GM18520 (cell line): ENCODE measurements around the gene OR52E4.

Experiments used
- ATAC-seq: cut with Tn5 transposase; IDR thresholded peaks from one replicate; pipeline ENCODE4 v1.9.1; 2021; ENCODE audit not compliant: unreplicated experiment

The OR52E4 gene

DNA sequence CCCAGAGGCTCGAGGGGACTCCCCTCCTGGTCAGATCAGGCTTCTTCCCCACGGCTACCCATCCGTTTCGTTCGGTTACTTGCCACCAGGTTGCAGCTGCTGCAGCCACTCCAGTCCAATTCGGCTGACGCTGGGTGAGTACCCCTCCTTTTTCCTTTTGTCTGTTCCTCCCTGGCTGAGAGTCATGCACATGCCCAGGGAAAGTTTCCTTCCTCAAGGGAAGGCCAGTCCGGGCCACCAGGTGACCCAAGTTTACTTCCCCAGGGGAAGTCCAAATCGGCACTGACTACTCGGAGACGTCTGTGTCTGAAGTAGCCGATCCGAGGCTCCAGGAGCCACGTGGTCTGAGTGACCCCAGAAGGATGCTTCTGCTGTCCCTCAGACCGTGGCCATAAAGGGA lies 48.4 kb downstream of the OR52E4 start:
- ATAC-seq, result no peak

DNA sequence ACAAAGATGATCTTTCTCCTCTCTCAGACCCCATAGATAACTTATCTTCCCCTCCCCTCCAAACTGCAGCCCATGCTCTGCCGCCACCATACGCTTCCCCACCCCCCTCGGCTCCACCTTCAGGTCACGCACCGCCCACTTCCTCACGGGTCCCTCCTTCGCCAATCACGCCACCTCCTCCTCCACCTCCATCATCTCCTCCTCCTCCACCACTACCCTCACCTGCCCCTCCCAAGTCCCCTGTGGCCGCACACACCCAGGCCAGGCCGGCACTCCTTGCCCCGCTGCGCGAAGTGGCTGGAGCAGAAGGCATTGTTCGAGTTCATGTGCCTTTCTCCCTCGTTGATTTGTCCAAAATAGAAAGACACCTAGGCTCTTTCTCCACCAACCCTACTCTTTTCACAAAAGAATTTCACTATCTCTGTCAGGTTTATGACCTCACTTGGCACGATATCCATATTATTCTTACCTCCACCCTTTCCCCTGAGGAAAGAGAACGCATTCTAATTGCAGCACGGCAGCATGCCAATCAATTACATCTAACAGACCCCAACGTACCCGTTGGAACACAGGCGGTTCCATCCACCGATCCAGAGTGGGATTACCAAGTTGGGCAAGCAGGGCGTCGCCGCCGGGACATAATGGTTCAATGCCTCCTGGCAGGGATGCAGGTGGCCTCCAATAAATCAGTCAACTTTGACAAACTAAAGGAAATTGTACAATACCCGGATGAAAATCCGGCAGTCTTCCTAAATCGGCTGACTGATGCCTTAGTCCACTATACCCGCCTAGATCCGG lies 49.3 kb downstream of the OR52E4 start:
- ATAC-seq, result no peak

DNA sequence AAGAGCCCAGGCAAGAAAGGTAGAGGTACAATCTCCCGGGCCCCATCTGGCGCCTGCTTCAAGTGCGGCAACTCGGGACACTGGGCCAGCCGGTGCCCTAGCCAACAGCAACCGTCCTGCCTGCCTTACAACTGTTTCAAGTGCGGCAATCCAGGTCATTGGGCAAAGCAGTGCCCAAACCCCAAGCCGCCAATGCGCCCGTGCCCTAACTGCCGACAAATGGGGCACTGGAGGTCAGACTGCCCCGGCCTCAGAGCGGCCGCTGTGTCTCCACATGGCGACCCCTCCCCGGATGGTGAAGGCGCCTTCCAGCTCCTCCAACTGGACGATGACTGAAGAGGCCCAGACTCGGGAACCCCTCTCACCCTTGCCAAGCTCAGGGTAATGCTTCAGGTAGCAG lies 50.2 kb downstream of the OR52E4 start:
- ATAC-seq, result no peak

DNA sequence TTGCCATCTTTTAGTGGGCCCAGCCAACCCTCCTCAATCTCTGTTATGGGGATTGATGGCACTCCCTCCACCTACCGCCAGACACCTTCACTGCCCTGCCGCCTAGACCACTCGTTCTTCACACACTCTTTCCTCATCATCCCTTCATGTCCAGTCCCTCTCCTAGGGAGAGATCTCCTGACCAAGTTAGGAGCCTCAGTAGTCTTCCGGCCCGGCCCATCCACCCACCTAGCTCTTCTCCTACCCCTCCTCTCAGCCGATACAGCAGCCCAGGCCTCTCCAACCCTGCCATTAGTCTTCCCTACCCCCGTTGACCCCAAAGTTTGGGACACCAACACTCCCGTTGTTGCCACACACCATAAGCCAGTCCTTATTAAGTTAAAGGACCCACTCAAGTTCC lies 50.6 kb downstream of the OR52E4 start:
- ATAC-seq, result no peak

DNA sequence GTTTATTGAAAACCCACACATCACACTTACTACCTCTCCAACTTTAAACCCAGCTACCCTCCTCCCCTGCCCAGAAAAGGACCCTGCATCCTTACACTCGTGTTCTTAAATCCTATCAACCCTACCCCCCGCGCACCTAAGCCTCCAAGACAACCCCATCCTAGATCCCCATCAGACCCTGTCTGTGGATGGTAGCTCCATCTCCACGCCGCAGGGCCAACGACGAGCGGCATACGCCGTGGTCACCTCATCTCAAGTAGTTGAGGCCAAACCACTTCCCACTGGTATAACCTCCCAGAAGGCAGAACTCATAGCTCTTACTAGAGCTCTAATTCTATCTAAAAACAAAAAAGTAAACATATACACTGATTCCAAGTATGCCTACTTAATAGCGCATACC lies 52.2 kb downstream of the OR52E4 start:
- no peak for ATAC-seq

DNA sequence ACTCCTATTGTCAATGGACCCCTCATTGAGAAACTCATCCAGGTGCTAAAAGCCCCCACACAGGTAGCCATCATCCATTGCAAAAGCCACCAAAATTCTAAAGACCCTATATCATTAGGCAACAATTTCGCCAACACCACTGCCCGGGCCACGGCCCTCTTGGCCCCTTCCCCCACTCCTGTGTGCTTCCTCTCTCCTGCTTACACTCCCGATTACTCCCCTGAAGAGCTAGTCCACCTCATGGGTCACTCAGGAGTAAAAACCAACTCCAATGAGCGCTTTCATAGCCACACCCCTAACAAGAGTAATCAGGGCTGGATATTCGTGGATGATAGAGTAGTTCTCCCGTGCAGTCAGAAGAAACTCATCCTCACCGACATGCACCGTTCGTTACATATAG lies 52.7 kb downstream of the OR52E4 start:
- no peak for ATAC-seq
